Panc1 (cell line): ENCODE results near the gene RFX8. TPM values are rescaled to one million over a fixed set of nuclear protein-coding genes. Genes with fewer than 3 reads are reported as not detected.

Experiments used
- ATAC-seq: fragments of 200-7000 bp; cut with Tn5 transposase; 2 replicates; pipeline ENCODE4 v1.9.1; 2020; ENCODE audit warnings: mild to moderate bottlenecking, moderate library complexity
- BruUV-seq: library from RNA; stranded (reverse); fragments of 400-500 nt; replicated peaks from 2 replicates; lab custom pipeline; 2021; lab: Mats Ljungman, UMichigan
- CTCF ChIA-PET: fragments of 300-600 bp; sonication (Branson Sonifier 250); formaldehyde crosslinking; loops from one replicate; lab custom pipeline; 2022; ENCODE audit warnings: antibody characterized with exemption; lab: Charles Lee
- POLR2A ChIA-PET: fragments of 300-600 bp; sonication (Branson Sonifier 250); formaldehyde crosslinking; loops from one replicate; lab custom pipeline; 2022; ENCODE audit warnings: antibody characterized with exemption; lab: Charles Lee
- DNase-seq: peaks from one replicate; pipeline ENCODE4 v3.0.0-alpha.2; 2010; ENCODE audit warnings: low read depth, low spot score
- H3K27ac ChIP-seq: 2 replicates; pipeline ENCODE4 v1.5.1; 2011; ENCODE audit warnings: mild to moderate bottlenecking, low read length, inconsistent platforms
- H3K27me3 ChIP-seq: fragments of 200-500 bp; sonication (Bioruptor generic); 2 replicates; pipeline ENCODE4 v1.6.0; 2014; ENCODE audit warnings: low read length, inconsistent platforms; ENCODE audit not compliant: control insufficient read depth, insufficient read depth
- H3K36me3 ChIP-seq: fragments of 200-500 bp; sonication (Bioruptor generic); 2 replicates; pipeline ENCODE4 v1.5.1; 2014; ENCODE audit warnings: inconsistent platforms, mild to moderate bottlenecking, low read length, moderate library complexity; ENCODE audit not compliant: control insufficient read depth, insufficient read depth
- H3K4me1 ChIP-seq: 2 replicates; pipeline ENCODE4 v1.5.1; 2011; ENCODE audit warnings: inconsistent platforms, mild to moderate bottlenecking, low read length, moderate library complexity; ENCODE audit not compliant: control insufficient read depth, insufficient read depth
- H3K4me3 ChIP-seq, 2 experiments: 2 replicates each; pipeline ENCODE4 v1.5.1; 2011 to 2012; ENCODE audit warnings: low read depth in 2 of 2, low read length in 2 of 2, mild to moderate bottlenecking in 2 of 2, inconsistent platforms in 1 of 2, moderate library complexity in 1 of 2
- H3K9me3 ChIP-seq: fragments of 200-500 bp; sonication (Bioruptor generic); 2 replicates; pipeline ENCODE4 v1.5.1; 2014; ENCODE audit warnings: low read depth, mild to moderate bottlenecking, inconsistent platforms, low read length, moderate library complexity; ENCODE audit not compliant: control insufficient read depth, insufficient read depth
- POLR2AphosphoS5 ChIP-seq: IDR thresholded peaks from 2 replicates; pipeline ENCODE4 v1.6.1; 2012; ENCODE audit warnings: mild to moderate bottlenecking, low read depth, low read length, moderate library complexity
- SIN3A ChIP-seq: IDR thresholded peaks from 2 replicates; pipeline ENCODE4 v1.6.1; 2012; ENCODE audit warnings: low read depth, mild to moderate bottlenecking, low read length, moderate library complexity, borderline replicate concordance; ENCODE audit not compliant: insufficient read depth
- TCF7L2 ChIP-seq: IDR thresholded peaks from 2 replicates; pipeline ENCODE4 v1.6.1; 2011; ENCODE audit warnings: mild to moderate bottlenecking, low read depth, low read length, inconsistent platforms
- in situ Hi-C: cut with HindIII; loops from 2 replicates; pipeline ENCODE4 v1.10.0; 2016; ENCODE audit warnings: low sequenced_read_pairs, low pct_unique_long_range_greater_than_20kb
- intact Hi-C: fragments of 100-400 bp; cut with micrococcal nuclease; formaldehyde crosslinking; loops from one replicate; pipeline ENCODE4 v1.10.0; 2022; ENCODE audit not compliant: unreplicated experiment
- total RNA-seq: library from RNA; stranded (reverse); gene quantifications from one replicate; pipeline ENCODE4 v1.2.1, GENCODE V29; 2021; ENCODE audit not compliant: unreplicated experiment
- TF ChIP-seq, protein P1 (sequence below), 2 experiments: IDR thresholded peaks; 2 replicates each; pipeline ENCODE4 v1.6.1; 2011 to 2012; ENCODE audit warnings: low read depth in 2 of 2, control low read depth in 1 of 2, low read length in 1 of 2, mild to moderate bottlenecking in 1 of 2, moderate library complexity in 1 of 2; ENCODE audit not compliant: insufficient read depth in 1 of 2
- TF ChIP-seq, protein P2 (sequence below): fragments of 450-650 bp; IDR thresholded peaks from 2 replicates; pipeline ENCODE4 v1.5.1; 2017; ENCODE audit warnings: mild to moderate bottlenecking

Gene RFX8
- total RNA-seq, 1 experiment from 2014 or later, result not detected

DNA sequence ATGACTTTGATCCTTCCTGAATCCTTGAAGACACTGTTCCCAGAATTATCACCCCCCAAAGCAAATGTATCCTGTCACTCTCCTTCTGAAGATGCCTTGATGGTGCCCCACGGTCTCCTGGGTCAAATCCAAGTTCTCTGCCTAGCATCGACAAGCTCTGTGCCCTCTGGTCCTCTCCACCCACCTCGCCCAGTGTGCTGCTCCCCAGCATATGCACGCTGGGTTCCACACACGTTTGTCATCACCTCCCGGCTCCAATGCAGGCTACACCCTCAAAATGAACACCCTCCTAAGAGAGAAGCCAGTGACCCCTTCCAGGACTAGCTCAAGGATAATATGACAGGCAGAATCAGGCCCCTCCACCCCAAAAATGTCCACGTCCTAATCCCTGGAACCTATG, 48.1 kb downstream of the RFX8 start:
- no peak overlapping the region for H3K27ac ChIP-seq
- no peaks in the 10 kb centered on the region for H3K9me3 ChIP-seq
- intact Hi-C loops (no loop called here), in situ Hi-C loops (no loop called here)
- POLR2A ChIA-PET, result no interaction called here
- no peak for DNase-seq
- TF ChIP-seq, protein P1, sequence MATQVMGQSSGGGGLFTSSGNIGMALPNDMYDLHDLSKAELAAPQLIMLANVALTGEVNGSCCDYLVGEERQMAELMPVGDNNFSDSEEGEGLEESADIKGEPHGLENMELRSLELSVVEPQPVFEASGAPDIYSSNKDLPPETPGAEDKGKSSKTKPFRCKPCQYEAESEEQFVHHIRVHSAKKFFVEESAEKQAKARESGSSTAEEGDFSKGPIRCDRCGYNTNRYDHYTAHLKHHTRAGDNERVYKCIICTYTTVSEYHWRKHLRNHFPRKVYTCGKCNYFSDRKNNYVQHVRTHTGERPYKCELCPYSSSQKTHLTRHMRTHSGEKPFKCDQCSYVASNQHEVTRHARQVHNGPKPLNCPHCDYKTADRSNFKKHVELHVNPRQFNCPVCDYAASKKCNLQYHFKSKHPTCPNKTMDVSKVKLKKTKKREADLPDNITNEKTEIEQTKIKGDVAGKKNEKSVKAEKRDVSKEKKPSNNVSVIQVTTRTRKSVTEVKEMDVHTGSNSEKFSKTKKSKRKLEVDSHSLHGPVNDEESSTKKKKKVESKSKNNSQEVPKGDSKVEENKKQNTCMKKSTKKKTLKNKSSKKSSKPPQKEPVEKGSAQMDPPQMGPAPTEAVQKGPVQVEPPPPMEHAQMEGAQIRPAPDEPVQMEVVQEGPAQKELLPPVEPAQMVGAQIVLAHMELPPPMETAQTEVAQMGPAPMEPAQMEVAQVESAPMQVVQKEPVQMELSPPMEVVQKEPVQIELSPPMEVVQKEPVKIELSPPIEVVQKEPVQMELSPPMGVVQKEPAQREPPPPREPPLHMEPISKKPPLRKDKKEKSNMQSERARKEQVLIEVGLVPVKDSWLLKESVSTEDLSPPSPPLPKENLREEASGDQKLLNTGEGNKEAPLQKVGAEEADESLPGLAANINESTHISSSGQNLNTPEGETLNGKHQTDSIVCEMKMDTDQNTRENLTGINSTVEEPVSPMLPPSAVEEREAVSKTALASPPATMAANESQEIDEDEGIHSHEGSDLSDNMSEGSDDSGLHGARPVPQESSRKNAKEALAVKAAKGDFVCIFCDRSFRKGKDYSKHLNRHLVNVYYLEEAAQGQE (IDR thresholded peaks at IDR 0.05; ENCODE audit: insufficient read depth in 1 of 2, low read depth in 2 of 2, low read length in 1 of 2), result no peak
- TF ChIP-seq POLR2AphosphoS5, result no peak
- TF ChIP-seq, protein P2, sequence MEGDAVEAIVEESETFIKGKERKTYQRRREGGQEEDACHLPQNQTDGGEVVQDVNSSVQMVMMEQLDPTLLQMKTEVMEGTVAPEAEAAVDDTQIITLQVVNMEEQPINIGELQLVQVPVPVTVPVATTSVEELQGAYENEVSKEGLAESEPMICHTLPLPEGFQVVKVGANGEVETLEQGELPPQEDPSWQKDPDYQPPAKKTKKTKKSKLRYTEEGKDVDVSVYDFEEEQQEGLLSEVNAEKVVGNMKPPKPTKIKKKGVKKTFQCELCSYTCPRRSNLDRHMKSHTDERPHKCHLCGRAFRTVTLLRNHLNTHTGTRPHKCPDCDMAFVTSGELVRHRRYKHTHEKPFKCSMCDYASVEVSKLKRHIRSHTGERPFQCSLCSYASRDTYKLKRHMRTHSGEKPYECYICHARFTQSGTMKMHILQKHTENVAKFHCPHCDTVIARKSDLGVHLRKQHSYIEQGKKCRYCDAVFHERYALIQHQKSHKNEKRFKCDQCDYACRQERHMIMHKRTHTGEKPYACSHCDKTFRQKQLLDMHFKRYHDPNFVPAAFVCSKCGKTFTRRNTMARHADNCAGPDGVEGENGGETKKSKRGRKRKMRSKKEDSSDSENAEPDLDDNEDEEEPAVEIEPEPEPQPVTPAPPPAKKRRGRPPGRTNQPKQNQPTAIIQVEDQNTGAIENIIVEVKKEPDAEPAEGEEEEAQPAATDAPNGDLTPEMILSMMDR, result no peak
- TF ChIP-seq SIN3A, result no peak
- TF ChIP-seq TCF7L2, result no peak
- no TSS peak for BruUV-seq
- H3K27me3 ChIP-seq, result no peaks in the 10 kb centered on the region; the same call in 1 of the 2 replicates
- H3K4me1 ChIP-seq, result no peaks in the 10 kb centered on the region
- CTCF ChIA-PET, result no interaction called here
- no peaks in the 10 kb centered on the region for H3K36me3 ChIP-seq
- no peak for ATAC-seq
- no peak overlapping the region for H3K4me3 ChIP-seq

DNA sequence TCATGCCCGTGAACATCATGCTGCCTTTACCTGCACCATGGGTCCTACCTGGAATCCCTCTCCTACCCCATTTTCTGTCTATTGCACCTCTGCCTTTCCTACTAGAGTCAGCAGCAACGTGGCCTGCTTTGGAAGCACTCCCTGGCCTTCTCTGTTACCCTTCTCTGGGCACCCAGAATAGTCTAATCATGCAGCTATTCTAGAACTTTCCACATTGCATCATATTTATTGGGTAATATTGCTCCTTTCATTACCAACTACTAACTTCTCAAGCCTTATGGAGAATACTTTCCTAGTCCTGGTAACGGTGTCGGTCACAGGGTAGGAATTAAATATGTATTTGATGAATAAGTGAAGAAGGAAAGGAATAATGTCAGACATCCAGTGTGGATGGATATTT, 54.3 kb downstream of the RFX8 start:
- in situ Hi-C loops (no loop called here), intact Hi-C loops (no loop called here)
- ATAC-seq (no peak), DNase-seq (no peak)
- TF ChIP-seq, protein P2, result no peak
- TF ChIP-seq POLR2AphosphoS5 (no peak), TCF7L2 (no peak), SIN3A (no peak)
- TF ChIP-seq, protein P1 (IDR thresholded peaks at IDR 0.05; ENCODE audit: insufficient read depth in 1 of 2, low read depth in 2 of 2, low read length in 1 of 2), result no peak
- H3K27me3 ChIP-seq, result no peaks in the 10 kb centered on the region
- no peaks in the 10 kb centered on the region for H3K4me1 ChIP-seq
- no peaks in the 10 kb centered on the region for H3K36me3 ChIP-seq
- ChIA-PET POLR2A (no interaction called here), CTCF (interaction anchor here (0.9 kb wide), 1 partner anchor 411 kb away, joined by 3 read pairs; no protein-coding TSS in a partner anchor)
- no peak overlapping the region for H3K4me3 ChIP-seq
- no TSS peak for BruUV-seq
- no peaks in the 10 kb centered on the region for H3K9me3 ChIP-seq
- H3K27ac ChIP-seq, result no peak overlapping the region
